Body of pancreas (tissue), 4 donors: Measurements from ENCODE around the gene BUB3. TPM values are rescaled to one million over a fixed set of nuclear protein-coding genes. Genes with fewer than 3 reads are reported as not detected.
"Not testable (repeated sequence)": the region's sequence is repeated elsewhere in the genome, so short reads cannot be mapped to it uniquely, and the experiment has no call there.

Experiments used
- ATAC-seq: fragments of 150-250 bp; one replicate; pipeline ENCODE4 v1.9.1; 2016
- DNase-seq, 4 donors: peaks; one replicate each; pipeline ENCODE4 v3.0.0-alpha.2; 2019
- H3K27ac ChIP-seq, 4 donors: fragments of 200-600 bp; sonication (generic); 1 replicate in 3 of 4; 2 replicates in 1 of 4; pipeline versions ENCODE4 v1.5.1 to v1.6.1; 2016 to 2019; ENCODE audit warnings: mild to moderate bottlenecking in 1 of 4, mixed read lengths in 1 of 4, moderate library complexity in 1 of 4
- H3K27me3 ChIP-seq, 2 donors: fragments of 200-600 bp; sonication (generic); one replicate each; pipeline ENCODE4 v1.6.0; 2016; ENCODE audit warnings: mild to moderate bottlenecking in 1 of 2
- H3K36me3 ChIP-seq, 2 donors: fragments of 200-600 bp; sonication (generic); replicated peaks in 1 of 2; 2 replicates each; pipeline ENCODE4 v1.5.1; 2016; ENCODE audit warnings: low read depth in 2 of 2; ENCODE audit not compliant: insufficient read depth in 1 of 2
- H3K4me1 ChIP-seq: fragments of 200-600 bp; sonication (generic); one replicate; pipeline ENCODE4 v1.6.0; 2016
- H3K4me3 ChIP-seq, 2 donors: fragments of 200-600 bp; sonication (generic); 1 replicate in 1 of 2; 2 replicates in 1 of 2; pipeline ENCODE4 v1.5.1; 2016 to 2019
- H3K9me3 ChIP-seq, 3 donors: fragments of 200-600 bp; sonication (generic); 1 replicate in 2 of 3; 2 replicates in 1 of 3; pipeline ENCODE4 v1.5.1; 2016
- POLR2A ChIP-seq, 3 donors: fragments of 450-650 bp; IDR thresholded peaks; one replicate each; pipeline ENCODE4 v1.6.1; 2016; ENCODE audit warnings: antibody characterized with exemption in 3 of 3, mild to moderate bottlenecking in 2 of 3
- WGBS, 2 donors: methylation state at CpG; one replicate each; pipeline ENCODE4 v1.1.5; 2017; 5-methylcytosine and 5-hydroxymethylcytosine counted together
- intact Hi-C: fragments of 100-400 bp; cut with DNase I; formaldehyde crosslinking; loops from one replicate; pipeline ENCODE4 v1.15.1; 2023
- total RNA-seq, 2 donors: library from RNA; depleted of rRNA; stranded (reverse); fragments of >200 nt; gene quantifications; one replicate each; pipeline ENCODE4 v1.1.0, GENCODE V29; 2016
- TF ChIP-seq, protein P1 (sequence below), 7 experiments: fragments of 450-650 bp in 4 of 7; fragments of 200-600 bp in 3 of 7; sonication (generic) in 3 of 7; IDR thresholded peaks; one replicate each; pipeline ENCODE4 v1.5.1; 2016 to 2019; ENCODE audit warnings: antibody characterized with exemption in 7 of 7

Gene BUB3
- total RNA-seq, 2 donors from 2014 or later: 39.4 to 51.1 TPM

DNA sequence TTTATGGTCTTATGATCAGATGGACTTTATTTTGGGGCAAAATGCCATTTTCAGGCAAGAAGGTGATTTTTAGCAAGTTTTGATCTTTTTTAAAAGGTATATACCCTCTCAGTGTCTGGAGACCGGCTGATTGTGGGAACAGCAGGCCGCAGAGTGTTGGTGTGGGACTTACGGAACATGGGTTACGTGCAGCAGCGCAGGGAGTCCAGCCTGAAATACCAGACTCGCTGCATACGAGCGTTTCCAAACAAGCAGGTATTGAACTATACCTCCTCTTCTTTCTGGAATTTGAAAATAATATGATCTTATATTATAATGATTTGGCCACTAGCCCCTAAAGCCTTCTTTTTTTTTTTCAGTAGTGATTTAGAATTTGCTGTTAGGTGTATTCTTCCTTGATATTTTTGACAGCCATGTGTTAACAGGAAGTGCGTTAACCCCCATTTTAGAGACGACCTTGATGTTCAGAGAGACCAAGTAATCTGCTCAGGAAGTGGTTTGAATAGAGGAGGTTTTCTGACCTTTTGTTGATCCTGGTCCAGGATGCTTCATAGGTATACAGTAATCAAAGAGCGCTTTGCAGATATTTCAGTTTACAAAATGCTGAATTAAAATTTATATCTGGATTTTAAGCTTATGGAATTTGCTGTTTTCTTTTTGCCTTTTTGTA lies 6.2 kb downstream of the BUB3 start:
- WGBS, 2 donors: 91 to 92% methylated on average over 11 of the region's 11 CpGs
- Histone ChIP-seq H3K4me1 (peaks cover 16% of the 10 kb centered on the region), H3K36me3 (peaks cover 0 to 26% of the 10 kb centered on the region in 2 donors), H3K4me3 (no peak overlapping the region), H3K27me3 (no peaks in the 10 kb centered on the region), H3K9me3 (no peaks in the 10 kb centered on the region), H3K27ac (no peak overlapping the region)
- no peak for ATAC-seq
- DNase-seq: no peak
- intact Hi-C loops: no loop called here
- TF ChIP-seq, protein P1, sequence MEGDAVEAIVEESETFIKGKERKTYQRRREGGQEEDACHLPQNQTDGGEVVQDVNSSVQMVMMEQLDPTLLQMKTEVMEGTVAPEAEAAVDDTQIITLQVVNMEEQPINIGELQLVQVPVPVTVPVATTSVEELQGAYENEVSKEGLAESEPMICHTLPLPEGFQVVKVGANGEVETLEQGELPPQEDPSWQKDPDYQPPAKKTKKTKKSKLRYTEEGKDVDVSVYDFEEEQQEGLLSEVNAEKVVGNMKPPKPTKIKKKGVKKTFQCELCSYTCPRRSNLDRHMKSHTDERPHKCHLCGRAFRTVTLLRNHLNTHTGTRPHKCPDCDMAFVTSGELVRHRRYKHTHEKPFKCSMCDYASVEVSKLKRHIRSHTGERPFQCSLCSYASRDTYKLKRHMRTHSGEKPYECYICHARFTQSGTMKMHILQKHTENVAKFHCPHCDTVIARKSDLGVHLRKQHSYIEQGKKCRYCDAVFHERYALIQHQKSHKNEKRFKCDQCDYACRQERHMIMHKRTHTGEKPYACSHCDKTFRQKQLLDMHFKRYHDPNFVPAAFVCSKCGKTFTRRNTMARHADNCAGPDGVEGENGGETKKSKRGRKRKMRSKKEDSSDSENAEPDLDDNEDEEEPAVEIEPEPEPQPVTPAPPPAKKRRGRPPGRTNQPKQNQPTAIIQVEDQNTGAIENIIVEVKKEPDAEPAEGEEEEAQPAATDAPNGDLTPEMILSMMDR (IDR thresholded peaks at IDR 0.05): no peak
- no peak for TF ChIP-seq POLR2A (IDR thresholded peaks at IDR 0.05)

DNA sequence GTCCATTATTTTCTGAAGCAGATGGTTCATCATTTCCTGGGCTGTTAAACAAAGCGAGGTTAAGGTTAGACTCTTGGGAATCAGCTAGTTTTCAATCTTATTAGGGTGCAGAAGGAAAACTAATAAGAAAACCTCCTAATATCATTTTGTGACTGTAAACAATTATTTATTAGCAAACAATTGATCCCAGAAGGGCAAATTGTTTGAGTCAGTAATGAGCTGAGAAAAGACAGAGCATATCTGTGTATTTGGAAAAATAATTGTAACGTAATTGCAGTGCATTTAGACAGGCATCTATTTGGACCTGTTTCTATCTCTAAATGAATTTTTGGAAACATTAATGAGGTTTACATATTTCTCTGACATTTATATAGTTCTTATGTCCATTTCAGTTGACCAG lies 10.1 kb downstream of the BUB3 start:
- WGBS, 2 donors: 95 to 100% methylated on average over 2 of the region's 2 CpGs
- H3K27ac ChIP-seq: no peak overlapping the region
- no peak for TF ChIP-seq POLR2A (IDR thresholded peaks at IDR 0.05)
- TF ChIP-seq, protein P1 (IDR thresholded peaks at IDR 0.05): no peak
- intact Hi-C loops: no loop called here
- ATAC-seq: no peak
- H3K36me3 ChIP-seq: peaks cover 0 to 19% of the 10 kb centered on the region in 2 donors
- no peaks in the 10 kb centered on the region for H3K9me3 ChIP-seq
- H3K4me3 ChIP-seq: no peak overlapping the region
- DNase-seq: no peak
- H3K27me3 ChIP-seq: no peaks in the 10 kb centered on the region
- H3K4me1 ChIP-seq: no peaks in the 10 kb centered on the region

DNA sequence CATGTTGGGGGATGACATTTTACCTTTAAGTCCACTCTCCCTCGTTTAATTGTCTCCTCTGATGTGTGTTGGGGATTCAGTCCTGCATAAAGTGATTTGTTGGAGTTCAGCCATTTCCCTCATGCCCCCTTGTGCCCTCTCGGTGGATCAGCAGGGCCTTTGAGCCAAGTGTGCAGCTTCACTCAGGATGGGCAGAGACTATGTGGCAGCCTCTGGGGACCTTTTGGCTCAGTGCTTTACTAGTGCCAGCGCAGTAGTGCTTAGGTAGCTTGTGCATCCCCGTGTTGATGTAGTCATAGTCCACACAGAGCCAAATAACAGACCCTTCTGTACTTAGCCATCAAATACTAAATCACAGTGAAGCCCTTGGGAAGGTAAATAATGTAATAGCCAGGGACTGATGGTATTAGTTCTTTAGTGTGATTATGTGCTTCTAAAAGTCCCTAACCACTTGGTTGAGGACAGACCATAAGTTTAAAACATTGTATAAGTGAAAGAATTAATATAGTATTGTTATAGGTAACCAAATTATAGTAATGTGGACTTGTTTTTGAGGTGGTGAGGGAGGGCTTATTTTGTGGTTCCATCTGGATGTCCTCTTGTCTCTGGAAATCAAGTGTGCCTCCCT lies 11.4 kb downstream of the BUB3 start:
- Histone ChIP-seq H3K27ac (no peak overlapping the region), H3K4me3 (no peak overlapping the region), H3K27me3 (no peaks in the 10 kb centered on the region), H3K4me1 (no peaks in the 10 kb centered on the region), H3K9me3 (no peaks in the 10 kb centered on the region), H3K36me3 (peaks cover 0 to 16% of the 10 kb centered on the region in 2 donors)
- DNase-seq (no peak), ATAC-seq (no peak)
- TF ChIP-seq, protein P1 (IDR thresholded peaks at IDR 0.05): no peak
- no peak for TF ChIP-seq POLR2A (IDR thresholded peaks at IDR 0.05)
- intact Hi-C loops: no loop called here
- 73 to 83% methylated on average over 4 of the region's 4 CpGs for WGBS, 2 donors

DNA sequence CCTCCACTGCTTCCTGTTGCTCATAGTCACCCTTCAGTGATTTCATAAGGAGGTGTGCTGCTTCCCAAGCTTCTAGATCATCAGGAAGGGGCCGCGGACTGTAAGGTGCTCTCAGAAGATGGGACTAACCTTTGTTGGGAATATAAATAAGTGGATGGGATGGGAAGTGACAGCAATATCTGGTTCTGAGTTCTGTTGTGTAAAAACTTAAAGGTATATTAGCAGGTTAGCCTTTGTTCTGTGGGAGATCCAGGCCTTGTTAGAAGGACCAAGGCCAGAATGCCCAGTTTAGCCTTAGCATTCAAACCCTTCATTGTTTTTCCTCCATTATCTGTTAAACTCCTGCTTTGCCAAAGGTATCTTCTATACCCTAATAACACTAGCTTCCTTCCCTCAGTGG lies 12.4 kb downstream of the BUB3 start:
- no peak for TF ChIP-seq POLR2A (IDR thresholded peaks at IDR 0.05)
- TF ChIP-seq, protein P1 (IDR thresholded peaks at IDR 0.05): no peak
- Histone ChIP-seq H3K4me3 (no peak overlapping the region), H3K9me3 (no peaks in the 10 kb centered on the region), H3K27me3 (no peaks in the 10 kb centered on the region), H3K36me3 (peaks cover 0 to 14% of the 10 kb centered on the region in 2 donors), H3K27ac (no peak overlapping the region), H3K4me1 (no peaks in the 10 kb centered on the region)
- DNase-seq (no peak), ATAC-seq (no peak)
- intact Hi-C loops: no loop called here
- WGBS, 2 donors: 95 to 98% methylated on average over 2 of the region's 2 CpGs

DNA sequence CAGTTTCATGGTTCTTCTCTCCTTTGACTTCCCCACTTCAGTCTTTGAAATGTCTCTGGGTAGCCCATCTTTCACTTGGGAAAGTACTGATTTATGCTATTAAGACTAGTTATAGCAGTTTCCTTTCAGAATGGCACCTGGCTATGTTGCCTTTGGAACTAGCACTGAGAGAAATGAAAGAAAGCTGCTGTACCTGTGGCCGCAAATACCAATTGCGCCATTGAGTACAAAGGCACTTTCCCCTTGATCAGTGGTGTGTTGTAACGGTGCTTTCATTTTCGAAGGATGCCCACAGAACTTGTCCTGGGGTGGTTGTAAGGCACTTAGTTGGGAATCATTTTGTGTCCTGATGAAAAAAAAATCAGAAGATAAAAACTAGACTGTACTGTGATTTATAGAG lies 16.8 kb downstream of the BUB3 start:
- no peaks in the 10 kb centered on the region for H3K9me3 ChIP-seq
- intact Hi-C loops: no loop called here
- ATAC-seq (no peak), DNase-seq (no peak)
- 95 to 98% methylated on average over 4 of the region's 4 CpGs for WGBS, 2 donors
- H3K27ac ChIP-seq: no peak overlapping the region
- TF ChIP-seq POLR2A (IDR thresholded peaks at IDR 0.05): no peak
- TF ChIP-seq, protein P1 (IDR thresholded peaks at IDR 0.05): no peak
- no peaks in the 10 kb centered on the region for H3K27me3 ChIP-seq
- no peaks in the 10 kb centered on the region for H3K4me1 ChIP-seq
- H3K36me3 ChIP-seq: no peaks in the 10 kb centered on the region
- H3K4me3 ChIP-seq: no peak overlapping the region

DNA sequence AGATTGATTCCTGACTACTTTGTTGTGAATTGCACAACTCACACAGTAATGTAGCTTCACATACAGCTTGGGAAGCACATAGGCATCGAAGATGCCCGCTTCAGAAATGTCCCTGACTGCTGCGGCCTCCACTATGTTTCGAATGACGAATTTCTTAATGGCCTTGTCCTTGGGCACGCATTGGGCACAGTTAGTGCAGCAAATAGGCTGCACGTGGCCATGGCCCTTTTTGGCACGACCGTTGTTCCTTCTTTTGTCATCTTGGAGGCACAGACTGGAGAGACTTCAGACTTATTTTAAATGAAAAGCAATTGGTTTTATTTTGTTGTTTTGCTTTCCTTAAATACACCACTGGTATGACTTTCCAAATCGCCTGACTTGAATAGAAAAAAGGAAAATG lies 17.4 kb downstream of the BUB3 start:
- WGBS, 2 donors: 95 to 96% methylated on average over 10 of the region's 10 CpGs
- H3K27me3 ChIP-seq, DNase-seq, intact Hi-C loops, H3K36me3 ChIP-seq, ATAC-seq, H3K4me3 ChIP-seq, H3K9me3 ChIP-seq, H3K4me1 ChIP-seq, H3K27ac ChIP-seq: not testable (repeated sequence)
